IPS DF 4.7 (cell line): ENCODE measurements around the gene TRIM33.

ENCODE experiments used
- DNase-seq: peaks from one replicate; pipeline ENCODE4 v3.0.0-alpha.2; 2013; ENCODE audit warnings: low spot score; ENCODE audit errors: extremely low read depth

The TRIM33 gene

DNA sequence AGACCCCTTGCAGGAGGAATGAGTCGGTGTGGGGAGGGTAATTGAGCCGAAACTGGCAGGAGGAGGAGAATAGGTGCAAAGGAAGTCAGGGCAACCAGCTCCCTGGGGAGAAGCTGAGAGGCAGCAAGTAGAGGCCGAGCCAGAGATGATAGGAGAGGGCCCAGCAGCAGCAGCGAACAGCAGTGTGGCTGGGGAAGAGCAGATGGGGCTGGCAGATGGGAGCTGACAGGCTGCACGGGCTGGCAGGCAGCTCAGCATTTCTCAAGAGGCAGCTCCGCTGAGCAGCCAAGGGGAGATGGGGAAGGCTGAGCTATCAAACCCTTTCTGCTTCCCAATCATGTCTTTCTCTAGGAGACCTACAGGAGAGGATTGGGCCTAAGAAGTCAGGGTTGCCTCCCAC, 158.2 kb downstream of the TRIM33 start:
- no peak for DNase-seq

- no peak for DNase-seq
Observed at GRCh38 chr1:114350731-114351445, 160.1 kb downstream of the TRIM33 start.

DNA sequence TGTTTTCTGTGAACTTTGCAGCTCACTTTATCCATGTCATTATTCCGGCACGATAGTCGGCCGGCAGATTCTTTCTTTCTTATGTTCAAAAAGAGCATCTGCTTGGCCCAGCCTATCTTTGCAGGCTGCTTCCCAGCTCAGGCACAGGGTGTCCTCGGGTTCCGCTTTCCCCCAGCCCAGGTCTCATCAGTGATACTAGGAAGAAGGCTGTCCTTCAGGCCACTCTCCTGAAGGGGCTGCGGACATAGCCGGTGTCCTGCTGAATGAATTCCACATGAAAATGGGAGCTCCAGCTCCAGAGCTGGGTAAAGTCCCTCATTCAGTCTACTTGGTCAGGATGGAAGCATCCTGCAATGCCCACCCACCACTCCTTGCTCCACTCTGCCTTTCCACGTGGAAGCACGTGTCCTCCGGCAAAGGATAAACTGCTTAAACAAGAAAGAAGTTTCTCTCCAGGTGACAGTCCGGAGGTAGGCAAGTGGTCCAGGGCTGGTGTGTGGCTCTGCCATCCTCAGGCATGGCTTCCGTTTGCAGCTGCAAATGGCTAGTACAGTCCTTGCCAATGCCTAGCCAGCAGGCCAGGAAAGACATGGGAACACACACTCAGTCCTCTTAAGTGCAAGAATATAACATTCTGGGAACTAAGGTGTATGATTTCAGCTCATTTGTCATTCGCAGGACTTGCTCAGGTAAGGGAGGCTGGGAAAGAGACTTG, 161.0 kb downstream of the TRIM33 start:
- DNase-seq = no peak

GRCh38 chr1:114347431-114348209, 163.4 kb downstream of the TRIM33 start:
- DNase-seq = no peak

DNA sequence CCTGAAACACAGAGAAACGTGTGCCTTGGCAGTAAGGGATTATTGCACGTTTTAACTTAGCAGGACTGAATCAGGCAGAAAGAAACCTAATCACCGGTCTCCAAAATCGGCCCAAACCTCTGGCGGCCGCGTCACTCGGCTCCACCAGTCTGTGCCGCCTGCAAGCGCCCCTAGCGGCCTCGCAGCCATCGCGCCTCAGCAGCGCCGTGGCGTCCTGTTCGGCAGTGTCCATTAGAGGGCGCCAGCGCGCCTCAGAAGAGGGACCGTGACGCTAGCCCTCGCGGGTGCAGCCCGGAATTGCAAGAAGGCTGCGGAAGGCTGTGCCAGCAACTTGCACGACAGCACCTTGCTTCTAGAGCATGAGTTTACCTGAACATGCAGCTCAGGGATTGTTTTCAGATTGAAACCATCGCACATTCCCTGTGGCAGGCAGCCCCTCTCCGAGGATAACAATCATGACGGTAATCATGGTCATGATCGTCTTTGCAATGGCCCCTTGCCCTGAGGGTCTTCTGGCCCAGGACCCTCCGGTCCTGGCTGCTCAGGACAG, 164.4 kb downstream of the TRIM33 start:
- peak; percentile 87 for DNase-seq

GRCh38 chr1:114345930-114346479, 165.0 kb downstream of the TRIM33 start:
- DNase-seq = peak; percentile 16

DNA sequence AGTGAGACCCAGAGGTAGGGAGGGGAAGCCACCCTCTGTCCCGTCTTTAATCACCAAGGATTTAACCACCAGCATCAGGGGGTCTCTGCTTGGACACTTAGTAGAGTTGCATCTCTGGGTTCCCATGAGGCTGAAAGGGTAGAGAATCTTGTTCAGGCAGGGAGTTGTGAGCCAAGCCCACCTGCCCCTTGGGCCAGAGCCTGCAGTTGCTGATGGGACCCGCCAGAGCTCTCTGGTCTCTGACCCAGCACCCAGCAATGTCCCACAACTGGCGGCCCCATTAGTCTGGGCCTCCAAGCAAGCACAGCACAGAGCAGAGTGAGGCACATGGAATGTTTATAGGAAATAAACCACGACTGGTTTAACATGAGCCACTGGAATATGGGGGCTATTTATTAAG, 166.3 kb downstream of the TRIM33 start:
- no peak for DNase-seq
